Amniotic stem cell (primary cell): ENCODE results near the gene PDLIM7.
A peak's percentile ranks its signal among the peaks of the same experiment; 100 is the strongest.
"Not testable (repeated sequence)": the region's sequence is repeated elsewhere in the genome, so short reads cannot be mapped to it uniquely, and the experiment has no call there.

Experiments used
- DNase-seq: peaks from one replicate; lab custom pipeline; 2025; lab: John Stamatoyannopoulos, UW

The PDLIM7 gene

GRCh38 chr5:177497292-177498012 lies at the start of gene PDLIM7:
TSS of gene PDLIM7 (minus strand) at chr5:177497604. CDS start at chr5:177496512, 1,092 bp downstream.
- DNase-seq = peak; percentile 94

GRCh38 chr5:177546258-177546741 lies 48.9 kb upstream of the PDLIM7 start:
- DNase-seq = peak; percentile 94

GRCh38 chr5:177545487-177546257 lies 48.3 kb upstream of the PDLIM7 start:
- no peak for DNase-seq

- no peak for DNase-seq
Measured at GRCh38 chr5:177542816-177543465, 45.5 kb upstream of the PDLIM7 start.

- DNase-seq = no peak
Measured at GRCh38 chr5:177540438-177540837, 43.0 kb upstream of the PDLIM7 start.

- no peak for DNase-seq
Measured at GRCh38 chr5:177539411-177539810, 42.0 kb upstream of the PDLIM7 start.

- DNase-seq = no peak
Measured at GRCh38 chr5:177538876-177539275, 41.5 kb upstream of the PDLIM7 start.

- peak; percentile 61 for DNase-seq
Measured at GRCh38 chr5:177537389-177538361, 40.3 kb upstream of the PDLIM7 start.

- no peak for DNase-seq
Measured at GRCh38 chr5:177536386-177536785, 39.0 kb upstream of the PDLIM7 start.

GRCh38 chr5:177535125-177535524 lies 37.7 kb upstream of the PDLIM7 start:
- no peak for DNase-seq

GRCh38 chr5:177534433-177534832 lies 37.0 kb upstream of the PDLIM7 start:
- DNase-seq = not testable (repeated sequence)

- no peak for DNase-seq
Measured at GRCh38 chr5:177531209-177531940, 34.0 kb upstream of the PDLIM7 start.

GRCh38 chr5:177530638-177531037 lies 33.2 kb upstream of the PDLIM7 start:
- no peak for DNase-seq

- DNase-seq = no peak
Measured at GRCh38 chr5:177529247-177530203, 32.1 kb upstream of the PDLIM7 start.

- no peak for DNase-seq
Measured at GRCh38 chr5:177528631-177529030, 31.2 kb upstream of the PDLIM7 start.

- no peak for DNase-seq
Measured at GRCh38 chr5:177527595-177527994, 30.2 kb upstream of the PDLIM7 start.

- no peak for DNase-seq
Measured at GRCh38 chr5:177526791-177527190, 29.4 kb upstream of the PDLIM7 start.

GRCh38 chr5:177526191-177526590 lies 28.8 kb upstream of the PDLIM7 start:
- DNase-seq = no peak

GRCh38 chr5:177524941-177525655 lies 27.7 kb upstream of the PDLIM7 start:
- DNase-seq = no peak
